ENCODE measurements around the gene RAI1.

- TF ChIP-seq ARNTL (CRISPR knock-in tag; IDR thresholded peaks at IDR 0.05; ENCODE audit: borderline replicate concordance, low read depth) (no peak), SNAI2 (CRISPR knock-in tag; IDR thresholded peaks at IDR 0.05) (no peak), CSRNP3 (CRISPR knock-in tag; IDR thresholded peaks at IDR 0.05) (no peak), BACH2 (CRISPR knock-in tag; IDR thresholded peaks at IDR 0.05; ENCODE audit: borderline replicate concordance) (no peak), CSDC2 (CRISPR knock-in tag; IDR thresholded peaks at IDR 0.05) (no peak), PATZ1 (CRISPR knock-in tag; IDR thresholded peaks at IDR 0.05; ENCODE audit: borderline replicate concordance) (no peak), ZFP3 (CRISPR knock-in tag; IDR thresholded peaks at IDR 0.05) (no peak), TCF4 (CRISPR knock-in tag; IDR thresholded peaks at IDR 0.05; ENCODE audit: borderline replicate concordance) (no peak), OSR1 (CRISPR knock-in tag; IDR thresholded peaks at IDR 0.05) (no peak)
Measured at GRCh38 chr17:17672453-17673368, 8.5 kb upstream of the RAI1 start.

All from SK-N-SH treated with all-trans-retinoic acid at 6 μM for 48 hours (cell line).